T47D (cell line): Measurements from ENCODE around the gene ATG2B.
"Not testable (repeated sequence)": the region's sequence is repeated elsewhere in the genome, so short reads cannot be mapped to it uniquely, and the experiment has no call there.

ENCODE experiments used
- DNase-seq, 2 experiments: peaks; one replicate each; pipeline versions ENCODE4 v3.0.0 to v3.0.0-alpha.2; 2011 to 2012; ENCODE audit warnings: low read depth in 1 of 2, low spot score in 1 of 2
- JUND ChIP-seq: IDR thresholded peaks from 2 replicates; pipeline ENCODE4 v1.6.1; 2012; ENCODE audit warnings: low read depth
- in situ Hi-C: cut with HindIII; loops from 2 replicates; pipeline ENCODE4 v1.10.0; 2016; ENCODE audit warnings: low sequenced_read_pairs, low pct_unique_long_range_greater_than_20kb

The ATG2B gene

GRCh38 chr14:96364962-96365361 is 1.8 kb upstream of the ATG2B start:
- in situ Hi-C loops, result no loop called here
- DNase-seq, result no peak
- TF ChIP-seq JUND, result no peak

- in situ Hi-C loops, result no loop called here
- peak; percentile 57 to 74 for DNase-seq
- no peak for TF ChIP-seq JUND
These were observed 703 bp upstream of the ATG2B start for GRCh38 chr14:96363751-96364336.

- no peak for TF ChIP-seq JUND
- in situ Hi-C loops, result no loop called here
- peak; percentile 71 to 93 for DNase-seq
These were observed 823 bp downstream of the ATG2B start for GRCh38 chr14:96362071-96362964.

GRCh38 chr14:96359959-96360358 is 3.2 kb downstream of the ATG2B start:
- no peak for TF ChIP-seq JUND
- in situ Hi-C loops, result no loop called here
- DNase-seq, result no peak

- no peak for TF ChIP-seq JUND
- DNase-seq, result no peak
- in situ Hi-C loops, result no loop called here
These were observed 5.9 kb downstream of the ATG2B start for GRCh38 chr14:96357216-96357615.

- no peak for TF ChIP-seq JUND
- no peak for DNase-seq
- in situ Hi-C loops, result no loop called here
These were observed 8.9 kb downstream of the ATG2B start for GRCh38 chr14:96354246-96354645.

GRCh38 chr14:96352708-96353107 is 10.4 kb downstream of the ATG2B start:
- no peak for DNase-seq
- in situ Hi-C loops, result no loop called here
- no peak for TF ChIP-seq JUND

- in situ Hi-C loops, result no loop called here
These were observed 11.2 kb downstream of the ATG2B start for GRCh38 chr14:96351986-96352385.

GRCh38 chr14:96349286-96350075 is 13.7 kb downstream of the ATG2B start:
- in situ Hi-C loops, result no loop called here

More at GRCh38 chr14:96351986-96352385, 11.2 kb downstream of the ATG2B start:
- no peak for DNase-seq
- no peak for TF ChIP-seq JUND

GRCh38 chr14:96347957-96348356 is 15.2 kb downstream of the ATG2B start:
- in situ Hi-C loops, DNase-seq: not testable (repeated sequence)

More at GRCh38 chr14:96349286-96350075, 13.7 kb downstream of the ATG2B start:
- DNase-seq, result no peak
- no peak for TF ChIP-seq JUND

GRCh38 chr14:96345669-96346068 is 17.5 kb downstream of the ATG2B start:
- in situ Hi-C loops, result no loop called here
- DNase-seq, result no peak
- no peak for TF ChIP-seq JUND

- no peak for DNase-seq
- TF ChIP-seq JUND, result no peak
- in situ Hi-C loops, result no loop called here
These were observed 21.8 kb downstream of the ATG2B start for GRCh38 chr14:96341323-96341722.

GRCh38 chr14:96338551-96338950 is 24.6 kb downstream of the ATG2B start:
- no peak for TF ChIP-seq JUND
- in situ Hi-C loops, result no loop called here
- no peak for DNase-seq
